ENCODE results near the gene GAS2L2.
"Not testable (repeated sequence)": the region's sequence is repeated elsewhere in the genome, so short reads cannot be mapped to it uniquely, and the experiment has no call there.

GAS2L2 gene

GRCh38 chr17:35769895-35770486 lies 17.0 kb upstream of the GAS2L2 start:
- no peak for DNase-seq

GRCh38 chr17:35768797-35769196 lies 15.8 kb upstream of the GAS2L2 start:
- no peak for DNase-seq

- DNase-seq, result no peak
These were observed 14.0 kb upstream of the GAS2L2 start for GRCh38 chr17:35766903-35767510.

- no peak for DNase-seq
These were observed 13.4 kb upstream of the GAS2L2 start for GRCh38 chr17:35766489-35766877.

- no peak for DNase-seq
These were observed 12.9 kb upstream of the GAS2L2 start for GRCh38 chr17:35765756-35766488.

GRCh38 chr17:35765086-35765710 lies 12.2 kb upstream of the GAS2L2 start:
- no peak for DNase-seq

GRCh38 chr17:35764123-35764991 lies 11.3 kb upstream of the GAS2L2 start:
- DNase-seq, result peak; percentile 86

GRCh38 chr17:35763767-35764122 lies 10.7 kb upstream of the GAS2L2 start:
- no peak for DNase-seq

- DNase-seq, result no peak
These were observed 8.6 kb upstream of the GAS2L2 start for GRCh38 chr17:35761601-35762000.

- DNase-seq, result no peak
These were observed 7.5 kb upstream of the GAS2L2 start, which contains the start of gene C17orf50 for GRCh38 chr17:35760587-35760986. Gene C17orf50, plus strand, starts transcription at chr17:35760887. Its CDS starts 55 bp downstream, at chr17:35760942.

GRCh38 chr17:35757243-35757642 lies 4.2 kb upstream of the GAS2L2 start:
- no peak for DNase-seq

- no peak for DNase-seq
These were observed 568 bp downstream of the GAS2L2 start for GRCh38 chr17:35752471-35752870.

- DNase-seq, result not testable (repeated sequence)
These were observed 1.5 kb downstream of the GAS2L2 start for GRCh38 chr17:35751541-35751940.

GRCh38 chr17:35750526-35751395 lies 2.3 kb downstream of the GAS2L2 start:
- no peak for DNase-seq

GRCh38 chr17:35749560-35750412 lies 3.3 kb downstream of the GAS2L2 start:
- DNase-seq, result no peak

- no peak for DNase-seq
These were observed 4.1 kb downstream of the GAS2L2 start for GRCh38 chr17:35748979-35749378.

- no peak for DNase-seq
These were observed 4.6 kb downstream of the GAS2L2 start for GRCh38 chr17:35748341-35748841.

GRCh38 chr17:35747540-35748017 lies 5.5 kb downstream of the GAS2L2 start:
- DNase-seq, result peak; percentile 58

- DNase-seq, result no peak
These were observed 7.2 kb downstream of the GAS2L2 start for GRCh38 chr17:35745749-35746320.

- DNase-seq, result no peak
These were observed 7.8 kb downstream of the GAS2L2 start for GRCh38 chr17:35745246-35745645.
